GM23248 (cell line): ENCODE measurements around the gene NCSTN. TPM values are rescaled to one million over a fixed set of nuclear protein-coding genes. Genes with fewer than 3 reads are reported as not detected.

ENCODE experiments used
- DNase-seq: peaks from one replicate; pipeline ENCODE4 v3.0.0-alpha.2; 2015
- H2AFZ ChIP-seq: fragments of 200-600 bp; sonication (generic); 2 replicates; pipeline ENCODE4 v1.6.1; 2016; ENCODE audit warnings: antibody characterized with exemption
- H3F3A ChIP-seq: fragments of 200-600 bp; sonication (generic); 2 replicates; pipeline ENCODE4 v1.6.1; 2016; ENCODE audit warnings: mild to moderate bottlenecking, antibody characterized with exemption, mixed run types; ENCODE audit not compliant: insufficient read depth
- H3K27ac ChIP-seq: fragments of 200-600 bp; sonication (generic); 2 replicates; pipeline ENCODE4 v1.5.1; 2016; ENCODE audit warnings: mild to moderate bottlenecking
- H3K27me3 ChIP-seq: fragments of 200-600 bp; sonication (generic); replicated peaks from 2 replicates; pipeline ENCODE4 v1.6.1; 2016; ENCODE audit warnings: mild to moderate bottlenecking; ENCODE audit not compliant: insufficient read depth
- H3K36me3 ChIP-seq: fragments of 200-600 bp; sonication (generic); 2 replicates; pipeline ENCODE4 v1.6.1; 2016; ENCODE audit warnings: low read depth, mild to moderate bottlenecking
- H3K4me1 ChIP-seq: fragments of 200-600 bp; sonication (generic); 2 replicates; pipeline ENCODE4 v1.6.1; 2016; ENCODE audit warnings: mild to moderate bottlenecking; ENCODE audit not compliant: insufficient read depth
- H3K4me2 ChIP-seq: fragments of 200-600 bp; sonication (generic); one replicate; pipeline ENCODE4 v1.6.1; 2016; ENCODE audit warnings: mild to moderate bottlenecking; ENCODE audit not compliant: unreplicated experiment
- H3K4me3 ChIP-seq: fragments of 200-600 bp; sonication (generic); 2 replicates; pipeline ENCODE4 v1.5.1; 2016; ENCODE audit warnings: mild to moderate bottlenecking
- H3K79me2 ChIP-seq: fragments of 200-600 bp; sonication (generic); 2 replicates; pipeline ENCODE4 v1.6.1; 2016; ENCODE audit warnings: mild to moderate bottlenecking; ENCODE audit not compliant: insufficient read depth
- H3K9ac ChIP-seq: fragments of 200-600 bp; sonication (generic); 2 replicates; pipeline ENCODE4 v1.6.1; 2016; ENCODE audit warnings: mild to moderate bottlenecking
- H3K9me2 ChIP-seq: fragments of 200-600 bp; sonication (generic); 2 replicates; pipeline ENCODE4 v1.6.1; 2016; ENCODE audit warnings: mixed run types, mild to moderate bottlenecking, moderate library complexity; ENCODE audit not compliant: insufficient read depth
- H3K9me3 ChIP-seq: fragments of 200-600 bp; sonication (generic); one replicate; pipeline ENCODE4 v1.6.1; 2017; ENCODE audit warnings: low read depth
- H4K20me1 ChIP-seq: fragments of 200-600 bp; sonication (generic); 2 replicates; pipeline ENCODE4 v1.6.0; 2016; ENCODE audit not compliant: insufficient read depth
- EZH2 ChIP-seq: fragments of 200-600 bp; sonication (generic); IDR thresholded peaks from 2 replicates; pipeline ENCODE4 v1.6.1; 2018; ENCODE audit warnings: antibody characterized with exemption, mild to moderate bottlenecking; ENCODE audit not compliant: insufficient read depth, poor library complexity, severe bottlenecking
- EZH2phosphoT487 ChIP-seq: fragments of 200-600 bp; sonication (generic); IDR thresholded peaks from 2 replicates; pipeline ENCODE4 v1.6.1; 2018; ENCODE audit warnings: antibody characterized with exemption, moderate library complexity, mild to moderate bottlenecking, low read depth; ENCODE audit not compliant: insufficient read depth
- WGBS, 2 experiments: methylation state at CpG; one replicate each; pipeline ENCODE4 v1.1.6; 2015 to 2017; ENCODE audit warnings: low lambda C conversion rate in 2 of 2, low coverage in 1 of 2; ENCODE audit errors: missing lambda C conversion rate in 2 of 2; 5-methylcytosine and 5-hydroxymethylcytosine counted together
- in situ Hi-C: fragments of 300-500 bp; cut with MboI; formaldehyde crosslinking; loops from 2 replicates; pipeline ENCODE4 v1.15.0; 2020
- polyA plus RNA-seq: library from polyadenylated mRNA; unstranded; fragments of >200 nt; fragmentation: Nextera tagmentation; extraction: Ambion mirVana; gene quantifications from 2 replicates; pipeline ENCODE4 v1.2.1, GENCODE V29; 2016
- total RNA-seq: library from RNA; depleted of rRNA; stranded (reverse); fragments of >200 nt; shearing (Covaris generic); gene quantifications from 2 replicates; pipeline ENCODE4 v1.2.3, GENCODE V29; 2014

Gene NCSTN
- total and polyA plus RNA-seq, 2 experiments from 2014 or later: 104 to 138 TPM

GRCh38 chr1:160325252-160325651 lies 17.9 kb upstream of the NCSTN start:
- H3K4me2 ChIP-seq: no peak overlapping the region
- H3K9ac ChIP-seq: no peak overlapping the region
- no peaks in the 10 kb centered on the region for H3K9me3 ChIP-seq
- H3K4me3 ChIP-seq: no peak overlapping the region
- in situ Hi-C loops: no loop called here
- WGBS, 2 experiments: 94 to 95% methylated on average over 4 of the region's 4 CpGs
- H3F3A ChIP-seq: peaks cover 39% of the 10 kb centered on the region; the same call in 1 of the 2 replicates
- H3K4me1 ChIP-seq: no peaks in the 10 kb centered on the region
- peaks cover 100% of the 10 kb centered on the region for H3K79me2 ChIP-seq
- peaks cover 85% of the 10 kb centered on the region for H3K36me3 ChIP-seq
- no peak overlapping the region for H3K27ac ChIP-seq
- TF ChIP-seq EZH2phosphoT487: no peak
- TF ChIP-seq EZH2: no peak
- H4K20me1 ChIP-seq: peaks cover under 1% of the 10 kb centered on the region; the same call in 1 of the 2 replicates
- H3K27me3 ChIP-seq: no peaks in the 10 kb centered on the region
- H3K9me2 ChIP-seq: no peaks in the 10 kb centered on the region
- DNase-seq: no peak
- H2AFZ ChIP-seq: no peak overlapping the region

- Histone ChIP-seq H3K4me1 (no peaks in the 10 kb centered on the region), H3K79me2 (peaks cover 100% of the 10 kb centered on the region), H3K4me3 (no peak overlapping the region), H3K9ac (no peak overlapping the region), H3K9me3 (no peaks in the 10 kb centered on the region), H3K36me3 (peaks cover 92% of the 10 kb centered on the region), H3K27ac (no peak overlapping the region), H3K9me2 (no peaks in the 10 kb centered on the region), H4K20me1 (no peaks in the 10 kb centered on the region), H2AFZ (no peak overlapping the region), H3F3A (peaks cover 44% of the 10 kb centered on the region; the same call in 1 of the 2 replicates), H3K4me2 (no peak overlapping the region), H3K27me3 (no peaks in the 10 kb centered on the region)
- WGBS, 2 experiments: 89 to 90% methylated on average over 5 of the region's 5 CpGs
- in situ Hi-C loops: no loop called here
- TF ChIP-seq EZH2phosphoT487 (no peak), EZH2 (no peak)
- no peak for DNase-seq
These were observed 16.8 kb upstream of the NCSTN start for GRCh38 chr1:160326418-160326817.

GRCh38 chr1:160328184-160328583 lies 15.0 kb upstream of the NCSTN start:
- H4K20me1 ChIP-seq: no peaks in the 10 kb centered on the region
- no peak overlapping the region for H3K27ac ChIP-seq
- H3K9me2 ChIP-seq: no peaks in the 10 kb centered on the region
- peaks cover 100% of the 10 kb centered on the region for H3K79me2 ChIP-seq
- peaks cover 51% of the 10 kb centered on the region; the same call in 1 of the 2 replicates for H3F3A ChIP-seq
- in situ Hi-C loops: no loop called here
- H2AFZ ChIP-seq: no peak overlapping the region
- DNase-seq: no peak
- WGBS, 2 experiments: 84 to 85% methylated on average over 8 of the region's 8 CpGs
- H3K9me3 ChIP-seq: no peaks in the 10 kb centered on the region
- H3K36me3 ChIP-seq: peaks cover 94% of the 10 kb centered on the region
- H3K27me3 ChIP-seq: no peaks in the 10 kb centered on the region
- TF ChIP-seq EZH2: no peak
- TF ChIP-seq EZH2phosphoT487: no peak
- no peak overlapping the region for H3K4me2 ChIP-seq
- H3K4me1 ChIP-seq: no peaks in the 10 kb centered on the region
- no peak overlapping the region for H3K4me3 ChIP-seq
- no peak overlapping the region for H3K9ac ChIP-seq

GRCh38 chr1:160330119-160330518 lies 13.1 kb upstream of the NCSTN start:
- no peaks in the 10 kb centered on the region for H3K27me3 ChIP-seq
- H3K36me3 ChIP-seq: peaks cover 99% of the 10 kb centered on the region
- no peak overlapping the region for H3K4me2 ChIP-seq
- H2AFZ ChIP-seq: no peak overlapping the region
- no peak overlapping the region for H3K9ac ChIP-seq
- in situ Hi-C loops: no loop called here
- H4K20me1 ChIP-seq: no peaks in the 10 kb centered on the region
- H3K9me3 ChIP-seq: no peaks in the 10 kb centered on the region
- H3K79me2 ChIP-seq: peaks cover 100% of the 10 kb centered on the region
- no peak for TF ChIP-seq EZH2phosphoT487
- no peak for TF ChIP-seq EZH2
- no peaks in the 10 kb centered on the region for H3K4me1 ChIP-seq
- H3K9me2 ChIP-seq: no peaks in the 10 kb centered on the region
- no peak for DNase-seq
- H3K4me3 ChIP-seq: no peak overlapping the region
- peaks cover 55% of the 10 kb centered on the region; the same call in 1 of the 2 replicates for H3F3A ChIP-seq
- no peak overlapping the region for H3K27ac ChIP-seq

GRCh38 chr1:160332516-160332915 lies 10.7 kb upstream of the NCSTN start:
- Histone ChIP-seq H3K27ac (no peak overlapping the region), H3K36me3 (peaks cover 76% of the 10 kb centered on the region), H3K9ac (no peak overlapping the region), H3K4me3 (no peak overlapping the region), H3K79me2 (peaks cover 100% of the 10 kb centered on the region), H3K9me3 (no peaks in the 10 kb centered on the region), H3K4me2 (no peak overlapping the region), H3K4me1 (no peaks in the 10 kb centered on the region), H3K27me3 (no peaks in the 10 kb centered on the region), H4K20me1 (no peaks in the 10 kb centered on the region), H2AFZ (no peak overlapping the region), H3K9me2 (no peaks in the 10 kb centered on the region), H3F3A (peaks cover 36% of the 10 kb centered on the region; the same call in 1 of the 2 replicates)
- no peak for TF ChIP-seq EZH2
- TF ChIP-seq EZH2phosphoT487: no peak
- DNase-seq: no peak
- in situ Hi-C loops: no loop called here
